SIG-M5 treated with dmso at 0.1 percent for 504 hours (cell line): Measurements from ENCODE around the gene ZSWIM6.
"Not testable (repeated sequence)": the region's sequence is repeated elsewhere in the genome, so short reads cannot be mapped to it uniquely, and the experiment has no call there.

ENCODE experiments used
- DNase-seq: peaks from one replicate; lab custom pipeline; 2025; ENCODE audit not compliant: unreplicated experiment; lab: John Stamatoyannopoulos, UW

The ZSWIM6 gene

GRCh38 chr5:61405511-61406295 is 73.6 kb downstream of the ZSWIM6 start:
- no peak for DNase-seq

- DNase-seq, result not testable (repeated sequence)
Measured at GRCh38 chr5:61406497-61406896, 74.4 kb downstream of the ZSWIM6 start.

GRCh38 chr5:61407706-61408270 is 75.7 kb downstream of the ZSWIM6 start:
- no peak for DNase-seq

- peak; percentile 98 for DNase-seq
Measured at GRCh38 chr5:61408476-61409168, 76.6 kb downstream of the ZSWIM6 start.

- peak; percentile 46 for DNase-seq
Measured at GRCh38 chr5:61409568-61409967, 77.5 kb downstream of the ZSWIM6 start.

GRCh38 chr5:61410811-61411210 is 78.8 kb downstream of the ZSWIM6 start:
- DNase-seq, result no peak

GRCh38 chr5:61412361-61412760 is 80.3 kb downstream of the ZSWIM6 start:
- no peak for DNase-seq

- DNase-seq, result not testable (repeated sequence)
Measured at GRCh38 chr5:61413205-61413604, 81.1 kb downstream of the ZSWIM6 start.

- no peak for DNase-seq
Measured at GRCh38 chr5:61414806-61415205, 82.7 kb downstream of the ZSWIM6 start.

- DNase-seq, result no peak
Measured at GRCh38 chr5:61416010-61416409, 84.0 kb downstream of the ZSWIM6 start.

GRCh38 chr5:61416420-61416819 is 84.4 kb downstream of the ZSWIM6 start:
- no peak for DNase-seq

GRCh38 chr5:61417340-61417739 is 85.3 kb downstream of the ZSWIM6 start:
- DNase-seq, result no peak

GRCh38 chr5:61417851-61418250 is 85.8 kb downstream of the ZSWIM6 start:
- no peak for DNase-seq

GRCh38 chr5:61419106-61419505 is 87.0 kb downstream of the ZSWIM6 start:
- DNase-seq, result no peak

- no peak for DNase-seq
Measured at GRCh38 chr5:61420016-61420415, 88.0 kb downstream of the ZSWIM6 start.

- not testable (repeated sequence) for DNase-seq
Measured at GRCh38 chr5:61421262-61421661, 89.2 kb downstream of the ZSWIM6 start.

- DNase-seq, result no peak
Measured at GRCh38 chr5:61423487-61424145, 91.6 kb downstream of the ZSWIM6 start.

- DNase-seq, result no peak
Measured at GRCh38 chr5:61425918-61426317, 93.9 kb downstream of the ZSWIM6 start.

GRCh38 chr5:61429906-61430305 is 97.8 kb downstream of the ZSWIM6 start:
- no peak for DNase-seq

GRCh38 chr5:61431923-61432620 is 100.0 kb downstream of the ZSWIM6 start:
- no peak for DNase-seq

- no peak for DNase-seq
Measured at GRCh38 chr5:61435368-61435767, 103.3 kb downstream of the ZSWIM6 start.
